Small intestine (tissue), 7 donors: ENCODE results near the gene SAA4. TPM values are rescaled to one million over a fixed set of nuclear protein-coding genes. Genes with fewer than 3 reads are reported as not detected.

Source experiments
- DNase-seq, 2 donors: peaks; one replicate each; pipeline versions ENCODE4 v3.0.0 to v3.0.0-alpha.2; 2013
- FAIRE-seq: peaks from 2 replicates; lab custom pipeline; 2012; peaks lifted over from hg19 to GRCh38; lab: Jason Lieb, UNC
- H3K27ac ChIP-seq, 3 donors: one replicate each; pipeline ENCODE4 v1.5.1; 2013; ENCODE audit warnings: low read length in 2 of 3, mild to moderate bottlenecking in 2 of 3, control low read depth in 1 of 3, inconsistent platforms in 1 of 3, low read depth in 1 of 3, moderate library complexity in 1 of 3
- H3K27me3 ChIP-seq, 3 donors: one replicate each; pipeline ENCODE4 v1.6.1; 2013; ENCODE audit warnings: low read length in 3 of 3, inconsistent platforms in 1 of 3; ENCODE audit not compliant: control insufficient read depth in 3 of 3, insufficient read depth in 3 of 3
- H3K36me3 ChIP-seq, 3 donors: one replicate each; pipeline ENCODE4 v1.6.1; 2013; ENCODE audit warnings: low read length in 3 of 3, inconsistent platforms in 1 of 3, low read depth in 1 of 3, mild to moderate bottlenecking in 1 of 3, moderate library complexity in 1 of 3; ENCODE audit not compliant: control insufficient read depth in 3 of 3, insufficient read depth in 2 of 3
- H3K4me1 ChIP-seq, 3 donors: one replicate each; pipeline ENCODE4 v1.6.1; 2013; ENCODE audit warnings: low read length in 2 of 3, inconsistent platforms in 1 of 3, low read depth in 1 of 3, mild to moderate bottlenecking in 1 of 3, moderate library complexity in 1 of 3; ENCODE audit not compliant: control insufficient read depth in 3 of 3, insufficient read depth in 2 of 3
- H3K4me3 ChIP-seq, 3 donors: one replicate each; pipeline ENCODE4 v1.5.1; 2013; ENCODE audit warnings: low read length in 3 of 3, control low read depth in 1 of 3, inconsistent platforms in 1 of 3, low read depth in 1 of 3, mild to moderate bottlenecking in 1 of 3, moderate library complexity in 1 of 3
- H3K9me3 ChIP-seq, 2 donors: one replicate each; pipeline ENCODE4 v1.6.1; 2013; ENCODE audit warnings: low read depth in 1 of 2, low read length in 1 of 2; ENCODE audit not compliant: control insufficient read depth in 2 of 2, insufficient read depth in 1 of 2
- WGBS, 3 donors: extraction: QIAGEN DNeasy Blood & Tissue Kit; methylation state at CpG; one replicate each; pipeline ENCODE4 v1.1.7; 2013; 5-methylcytosine and 5-hydroxymethylcytosine counted together
- polyA plus RNA-seq, 4 donors: library from polyadenylated mRNA; stranded (reverse) in 3 of 4; unstranded in 1 of 4; fragments of 200-250 nt in 3 of 4; fragments of 120-200 nt in 1 of 4; gene quantifications; one replicate each; pipeline versions ENCODE4 v1.2.1 to v1.2.3, GENCODE V29; 2013
- donor health status: healthy with polysubstance abuse.
- donor health status: control.
- donor health status: control.
- donor health status: Bipolar disorder and iron deficiency.
- donor health status: healthy.

Gene SAA4
- polyA plus RNA-seq, 4 donors, result 0.15 TPM; not detected in 3

- H3K36me3 ChIP-seq, result no peaks in the 10 kb centered on the region
- FAIRE-seq (no peak), DNase-seq (no peak)
- peaks cover 0 to 11% (median 0%) of the 10 kb centered on the region in 3 donors for H3K27me3 ChIP-seq
- no peak overlapping the region for H3K27ac ChIP-seq
- no peak overlapping the region for H3K4me3 ChIP-seq
- 56 to 57% (median 56%) methylated on average over 8 of the region's 8 CpGs for WGBS, 3 donors
- no peaks in the 10 kb centered on the region for H3K4me1 ChIP-seq
- H3K9me3 ChIP-seq, result no peaks in the 10 kb centered on the region
Observed at GRCh38 chr11:18235394-18236334, 938 bp downstream of the SAA4 start.

- no peak for DNase-seq
- H3K27ac ChIP-seq, result no peak overlapping the region
- H3K4me1 ChIP-seq, result no peaks in the 10 kb centered on the region
- WGBS, 3 donors, result 89 to 93% (median 93%) methylated on average over 4 of the region's 4 CpGs
- H3K36me3 ChIP-seq, result no peaks in the 10 kb centered on the region
- peaks cover 0 to 8% (median 0%) of the 10 kb centered on the region in 3 donors for H3K27me3 ChIP-seq
- FAIRE-seq, result no peak
- H3K9me3 ChIP-seq, result no peaks in the 10 kb centered on the region
- no peak overlapping the region for H3K4me3 ChIP-seq
Observed at GRCh38 chr11:18233912-18234311, 2.7 kb downstream of the SAA4 start.

DNA sequence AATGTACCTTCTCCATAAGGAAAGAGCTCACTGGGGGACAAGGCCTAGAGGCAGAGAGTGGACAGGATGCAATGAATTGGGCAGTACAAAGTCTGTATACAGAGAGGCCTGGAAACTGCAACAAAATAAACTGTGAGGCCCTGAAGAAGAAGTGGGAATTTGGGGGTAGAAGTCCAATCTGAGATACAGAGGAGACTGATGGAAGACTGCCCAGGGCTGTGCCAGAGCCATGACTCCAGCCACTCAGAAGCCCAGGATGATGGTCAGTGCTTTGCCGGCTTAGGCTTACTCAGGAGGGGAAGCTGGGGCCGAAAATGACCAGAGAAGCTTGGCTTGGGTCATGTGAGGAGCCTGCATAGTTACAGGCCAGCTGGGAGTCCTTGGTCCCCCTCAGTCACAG is 5.7 kb downstream of the SAA4 start:
- FAIRE-seq (no peak), DNase-seq (no peak)
- Histone ChIP-seq H3K27ac (no peak overlapping the region), H3K4me3 (no peak overlapping the region), H3K9me3 (no peaks in the 10 kb centered on the region), H3K36me3 (no peaks in the 10 kb centered on the region), H3K27me3 (peaks cover 0 to 9% (median 0%) of the 10 kb centered on the region in 3 donors), H3K4me1 (no peaks in the 10 kb centered on the region)
- 66 to 91% (median 79%) methylated on average over 2 of the region's 2 CpGs for WGBS, 3 donors

- Histone ChIP-seq H3K9me3 (no peaks in the 10 kb centered on the region), H3K4me1 (no peaks in the 10 kb centered on the region), H3K36me3 (no peaks in the 10 kb centered on the region), H3K27me3 (peaks cover 0 to 3% (median 0%) of the 10 kb centered on the region in 3 donors), H3K4me3 (no peak overlapping the region), H3K27ac (peak overlapping the region in 1 of 3 donors; percentile 2)
- DNase-seq, result no peak
- 59 to 74% (median 67%) methylated on average over 2 of the region's 3 CpGs for WGBS, 3 donors
- FAIRE-seq, result no peak
Observed at GRCh38 chr11:18229501-18229900, 7.1 kb downstream of the SAA4 start.

- Histone ChIP-seq H3K27me3 (peaks cover 0 to 3% (median 0%) of the 10 kb centered on the region in 3 donors), H3K36me3 (no peaks in the 10 kb centered on the region), H3K4me1 (no peaks in the 10 kb centered on the region), H3K27ac (no peak overlapping the region), H3K9me3 (no peaks in the 10 kb centered on the region), H3K4me3 (no peak overlapping the region)
- 59 to 73% (median 65%) methylated on average over 2 of the region's 2 CpGs for WGBS, 3 donors
- FAIRE-seq, result no peak
- no peak for DNase-seq
Observed at GRCh38 chr11:18225913-18226312, 10.7 kb downstream of the SAA4 start.

- FAIRE-seq (no peak), DNase-seq (no peak)
- no peaks in the 10 kb centered on the region for H3K9me3 ChIP-seq
- H3K27me3 ChIP-seq, result peaks cover 0 to 6% (median 0%) of the 10 kb centered on the region in 3 donors
- no peaks in the 10 kb centered on the region for H3K36me3 ChIP-seq
- 49 to 73% (median 67%) methylated on average over 3 of the region's 3 CpGs for WGBS, 3 donors
- no peak overlapping the region for H3K4me3 ChIP-seq
- H3K4me1 ChIP-seq, result no peaks in the 10 kb centered on the region
- H3K27ac ChIP-seq, result no peak overlapping the region
Observed at GRCh38 chr11:18223591-18224387, 12.8 kb downstream of the SAA4 start.

DNA sequence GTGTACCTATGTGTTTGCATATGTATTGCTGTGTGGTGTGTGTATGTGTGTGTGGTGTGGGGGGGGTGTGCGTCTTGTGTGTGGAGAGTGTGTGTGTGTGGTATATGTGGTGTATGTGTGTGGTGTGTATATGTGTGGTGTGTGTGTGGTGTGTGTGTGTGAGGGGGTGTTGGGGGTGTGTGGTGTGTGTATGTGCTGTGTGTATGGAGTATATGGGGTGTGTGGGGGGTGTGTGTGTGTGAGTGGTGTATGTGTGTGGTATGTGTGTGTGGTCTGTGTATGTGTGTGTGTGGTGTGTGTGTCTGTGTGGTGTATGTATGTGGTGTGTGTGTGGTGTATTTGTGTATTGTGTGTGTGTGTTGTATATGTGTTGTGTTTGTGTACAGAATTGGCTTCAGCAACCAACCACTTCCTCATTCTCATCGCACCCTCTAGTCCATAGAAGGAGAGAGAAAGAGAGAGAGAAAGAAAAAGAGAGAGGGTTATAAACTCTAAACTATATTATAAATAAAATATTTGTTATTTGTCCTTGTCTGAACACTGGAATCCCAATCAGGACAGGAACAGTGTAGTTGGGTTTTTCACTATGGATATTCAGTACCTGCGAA is 13.7 kb downstream of the SAA4 start:
- no peak for FAIRE-seq
- Histone ChIP-seq H3K4me3 (no peak overlapping the region), H3K27ac (no peak overlapping the region), H3K9me3 (no peaks in the 10 kb centered on the region), H3K36me3 (no peaks in the 10 kb centered on the region), H3K27me3 (peaks cover 0 to 6% (median 0%) of the 10 kb centered on the region in 3 donors), H3K4me1 (no peaks in the 10 kb centered on the region)
- DNase-seq, result no peak
- 84 to 97% (median 91%) methylated on average over 3 of the region's 3 CpGs for WGBS, 3 donors

GRCh38 chr11:18221274-18221876 is 15.2 kb downstream of the SAA4 start:
- Histone ChIP-seq H3K27me3 (peaks cover 0 to 3% (median 0%) of the 10 kb centered on the region in 3 donors), H3K4me3 (no peak overlapping the region), H3K9me3 (no peaks in the 10 kb centered on the region), H3K4me1 (no peaks in the 10 kb centered on the region), H3K27ac (no peak overlapping the region), H3K36me3 (no peaks in the 10 kb centered on the region)
- 50 to 89% (median 66%) methylated on average over 5 of the region's 5 CpGs for WGBS, 3 donors
- DNase-seq (no peak), FAIRE-seq (no peak)
